IMR-90 (cell line): Measurements from ENCODE around the gene RASGRF2. TPM values are rescaled to one million over a fixed set of nuclear protein-coding genes. Genes with fewer than 3 reads are reported as not detected.

Source experiments
- ATAC-seq: fragments of 200-7000 bp; cut with Tn5 transposase; 2 replicates; pipeline ENCODE4 v1.9.1; 2020; ENCODE audit warnings: low read depth, mild to moderate bottlenecking, moderate library complexity
- BruUV-seq: library from RNA; stranded (reverse); fragments of 400-500 nt; replicated peaks from 2 replicates; lab custom pipeline; 2021; lab: Mats Ljungman, UMichigan
- CTCF ChIA-PET: fragments of 300-600 bp; formaldehyde crosslinking; extraction: SDS; loops from one replicate; lab custom pipeline; 2021; ENCODE audit warnings: antibody characterized with exemption; lab: Yijun Ruan, JAX
- POLR2A ChIA-PET: fragments of 300-600 bp; sonication (Branson Sonifier 250); formaldehyde crosslinking; loops from one replicate; lab custom pipeline; 2022; ENCODE audit warnings: antibody characterized with exemption; ENCODE audit not compliant: unreplicated experiment; lab: Charles Lee
- DNase-seq: peaks from one replicate; pipeline ENCODE4 v3.0.0; 2013
- H2AFZ ChIP-seq: replicated peaks from 2 replicates; pipeline ENCODE3; 2013; ENCODE audit warnings: low read length, mild to moderate bottlenecking; ENCODE audit not compliant: poor library complexity
- H2AK5ac ChIP-seq: 2 replicates; pipeline ENCODE4 v1.6.1; 2013; ENCODE audit warnings: low read depth, low read length, inconsistent platforms
- H2AK9ac ChIP-seq: replicated peaks from 2 replicates; pipeline ENCODE3; 2013; ENCODE audit warnings: mild to moderate bottlenecking, low read depth, low read length, moderate library complexity; ENCODE audit not compliant: poor library complexity
- H2BK120ac ChIP-seq: 2 replicates; pipeline ENCODE4 v1.6.1; 2013; ENCODE audit warnings: low read depth, low read length, inconsistent platforms
- H2BK15ac ChIP-seq: 3 replicates; pipeline ENCODE4 v1.6.1; 2013; ENCODE audit warnings: low read depth, low read length, inconsistent platforms
- H2BK20ac ChIP-seq: 2 replicates; pipeline ENCODE4 v1.6.1; 2013; ENCODE audit warnings: low read depth, mild to moderate bottlenecking, inconsistent platforms, low read length, moderate library complexity
- H2BK5ac ChIP-seq: 2 replicates; pipeline ENCODE4 v1.6.1; 2013; ENCODE audit warnings: mild to moderate bottlenecking, low read depth, low read length, inconsistent platforms; ENCODE audit not compliant: poor library complexity, severe bottlenecking
- H3K14ac ChIP-seq: replicated peaks from 2 replicates; pipeline ENCODE4 v1.6.1; 2013; ENCODE audit warnings: low read depth, low read length, inconsistent platforms
- H3K18ac ChIP-seq: 2 replicates; pipeline ENCODE4 v1.6.1; 2013; ENCODE audit warnings: low read depth, low read length, control low read depth
- H3K23ac ChIP-seq: 2 replicates; pipeline ENCODE4 v1.6.1; 2013; ENCODE audit warnings: low read depth, low read length, inconsistent platforms
- H3K27ac ChIP-seq: 2 replicates; pipeline ENCODE4 v1.5.1; 2013; ENCODE audit warnings: mild to moderate bottlenecking, control low read depth, low read length; ENCODE audit not compliant: insufficient read depth
- H3K27me3 ChIP-seq: 2 replicates; pipeline ENCODE4 v1.6.1; 2013; ENCODE audit warnings: low read length; ENCODE audit not compliant: control insufficient read depth, insufficient read depth
- H3K36me3 ChIP-seq: 2 replicates; pipeline ENCODE4 v1.6.1; 2013; ENCODE audit warnings: low read length, mixed read lengths; ENCODE audit not compliant: control insufficient read depth, insufficient read depth
- H3K4ac ChIP-seq: 2 replicates; pipeline ENCODE4 v1.6.1; 2013; ENCODE audit warnings: low read depth, low read length, inconsistent platforms
- H3K4me1 ChIP-seq: 2 replicates; pipeline ENCODE4 v1.6.1; 2013; ENCODE audit warnings: low read length, mixed read lengths; ENCODE audit not compliant: control insufficient read depth, insufficient read depth
- H3K4me2 ChIP-seq: 2 replicates; pipeline ENCODE4 v1.6.1; 2013; ENCODE audit warnings: low read depth, mild to moderate bottlenecking, control low read depth, low read length, moderate library complexity
- H3K4me3 ChIP-seq: 2 replicates; pipeline ENCODE4 v1.5.1; 2013; ENCODE audit warnings: low read depth, mild to moderate bottlenecking, control low read depth, low read length, moderate library complexity; ENCODE audit not compliant: insufficient read depth
- H3K56ac ChIP-seq: 2 replicates; pipeline ENCODE4 v1.6.1; 2013; ENCODE audit warnings: low read length, inconsistent platforms; ENCODE audit not compliant: insufficient read depth; ENCODE audit errors: extremely low read depth
- H3K79me1 ChIP-seq, 2 experiments: 2 replicates each; pipeline ENCODE4 v1.6.1; 2013; ENCODE audit warnings: low read length in 2 of 2, inconsistent platforms in 1 of 2, low read depth in 1 of 2
- H3K9ac ChIP-seq: 2 replicates; pipeline ENCODE4 v1.6.1; 2013; ENCODE audit warnings: low read depth, low read length, control low read depth
- H3K9me1 ChIP-seq: 2 replicates; pipeline ENCODE4 v1.6.1; 2013; ENCODE audit warnings: low read length, inconsistent platforms; ENCODE audit not compliant: insufficient read depth
- H3K9me3 ChIP-seq: 2 replicates; pipeline ENCODE4 v1.6.1; 2013; ENCODE audit warnings: low read length; ENCODE audit not compliant: control insufficient read depth, insufficient read depth
- H4K20me1 ChIP-seq: 2 replicates; pipeline ENCODE4 v1.6.1; 2013; ENCODE audit warnings: low read length, inconsistent platforms; ENCODE audit not compliant: insufficient read depth
- H4K5ac ChIP-seq: 2 replicates; pipeline ENCODE4 v1.6.1; 2013; ENCODE audit warnings: mild to moderate bottlenecking, low read depth, low read length, control low read depth
- H4K8ac ChIP-seq, 2 experiments: 2 replicates each; pipeline ENCODE4 v1.6.1; 2013; ENCODE audit warnings: low read depth in 2 of 2, low read length in 2 of 2, control low read depth in 1 of 2, inconsistent platforms in 1 of 2
- H4K91ac ChIP-seq: 2 replicates; pipeline ENCODE4 v1.6.1; 2013; ENCODE audit warnings: low read depth, low read length, inconsistent platforms; ENCODE audit not compliant: insufficient read depth
- CEBPB ChIP-seq: IDR thresholded peaks from 2 replicates; pipeline ENCODE4 v1.6.1; 2012; ENCODE audit warnings: low read depth, low read length, improper control_type of control experiment
- CHD1 ChIP-seq: IDR thresholded peaks from 2 replicates; pipeline ENCODE4 v1.6.1; 2012; ENCODE audit warnings: low read depth, low read length, improper control_type of control experiment
- MAFK ChIP-seq: IDR thresholded peaks from 2 replicates; pipeline ENCODE4 v1.6.1; 2012; ENCODE audit warnings: low read depth, low read length, improper control_type of control experiment
- MAZ ChIP-seq: IDR thresholded peaks from 2 replicates; pipeline ENCODE4 v1.6.1; 2012; ENCODE audit warnings: low read depth, mild to moderate bottlenecking, low read length, improper control_type of control experiment, moderate library complexity, borderline replicate concordance
- MXI1 ChIP-seq: IDR thresholded peaks from 2 replicates; pipeline ENCODE4 v1.6.1; 2012; ENCODE audit warnings: low read depth, mild to moderate bottlenecking, low read length, moderate library complexity, borderline replicate concordance
- NFE2L2 ChIP-seq: fragments of 150-350 bp; IDR thresholded peaks from 2 replicates; pipeline ENCODE4 v1.6.1; 2016; ENCODE audit warnings: low read depth, mild to moderate bottlenecking, low read length
- POLR2A ChIP-seq: IDR thresholded peaks from 2 replicates; pipeline ENCODE4 v1.6.1; 2012; ENCODE audit warnings: mild to moderate bottlenecking, low read depth, low read length
- RAD21 ChIP-seq: IDR thresholded peaks from 2 replicates; pipeline ENCODE4 v1.6.1; 2012; ENCODE audit warnings: low read length, improper control_type of control experiment
- RCOR1 ChIP-seq: IDR thresholded peaks from 2 replicates; pipeline ENCODE4 v1.6.1; 2012; ENCODE audit warnings: mild to moderate bottlenecking, low read length, improper control_type of control experiment; ENCODE audit not compliant: insufficient replicate concordance
- RFX5 ChIP-seq: IDR thresholded peaks from 2 replicates; pipeline ENCODE4 v1.8.0; 2012; ENCODE audit warnings: low read depth, mild to moderate bottlenecking, low read length, moderate library complexity
- SMC3 ChIP-seq: fragments of 150-350 bp; IDR thresholded peaks from 2 replicates; pipeline ENCODE4 v1.6.1; 2016; ENCODE audit warnings: low read depth, mild to moderate bottlenecking, antibody characterized with exemption, low read length, moderate library complexity
- WGBS, 2 experiments: methylation state at CpG; one replicate each; pipeline versions ENCODE4 v1.1.5 to v1.1.7; 2013; ENCODE audit warnings: missing lambda C conversion rate in 2 of 2; ENCODE audit not compliant: insufficient read length in 1 of 2; ENCODE audit errors: extremely low coverage in 2 of 2; 5-methylcytosine and 5-hydroxymethylcytosine counted together
- dilution Hi-C: fragments of 300-500 bp; cut with HindIII; formaldehyde crosslinking; loops from one replicate; pipeline ENCODE4 v1.14.3; 2018; ENCODE audit warnings: low sequenced_read_pairs; ENCODE audit not compliant: unreplicated experiment
- in situ Hi-C: fragments of 300-500 bp; cut with MboI; formaldehyde crosslinking; loops from 3 replicates; pipeline ENCODE4 v1.14.3; 2019; ENCODE audit warnings: low sequenced_read_pairs, inconsistent platforms, mixed read lengths
- intact Hi-C: fragments of 100-400 bp; cut with micrococcal nuclease; formaldehyde crosslinking; loops from 2 replicates; pipeline ENCODE4 v1.10.0; 2022
- polyA plus RNA-seq, 3 experiments: library from polyadenylated mRNA; depleted of rRNA; stranded (reverse); fragments of >200 nt; gene quantifications; 2 replicates each; pipeline ENCODE4 v1.2.3, GENCODE V29; 2012; ENCODE audit warnings: low replicate concordance in 1 of 3
- total RNA-seq: library from RNA; depleted of rRNA; stranded (reverse); fragments of >200 nt; gene quantifications from 2 replicates; pipeline ENCODE4 v1.2.3, GENCODE V29; 2012
- TF ChIP-seq, protein P1 (sequence below): fragments of 150-350 bp; IDR thresholded peaks from 2 replicates; pipeline ENCODE4 v1.6.1; 2016; ENCODE audit warnings: low read depth, mild to moderate bottlenecking, low read length, moderate library complexity, borderline replicate concordance
- TF ChIP-seq, protein P2 (sequence below): conservative IDR thresholded peaks from 2 replicates; pipeline ENCODE4 v1.5.1; 2012; ENCODE audit warnings: mild to moderate bottlenecking, low read depth, low read length, improper control_type of control experiment
- TF ChIP-seq, protein P3 (sequence below): fragments of 150-350 bp; IDR thresholded peaks from 2 replicates; pipeline ENCODE4 v1.6.1; 2017; ENCODE audit warnings: mild to moderate bottlenecking, antibody characterized with exemption, low read length, low read depth

RASGRF2 gene
- total and polyA plus RNA-seq, 2 of the 4 experiments (the other 2 are of a cell fraction): 2.9 to 5.0 TPM

DNA sequence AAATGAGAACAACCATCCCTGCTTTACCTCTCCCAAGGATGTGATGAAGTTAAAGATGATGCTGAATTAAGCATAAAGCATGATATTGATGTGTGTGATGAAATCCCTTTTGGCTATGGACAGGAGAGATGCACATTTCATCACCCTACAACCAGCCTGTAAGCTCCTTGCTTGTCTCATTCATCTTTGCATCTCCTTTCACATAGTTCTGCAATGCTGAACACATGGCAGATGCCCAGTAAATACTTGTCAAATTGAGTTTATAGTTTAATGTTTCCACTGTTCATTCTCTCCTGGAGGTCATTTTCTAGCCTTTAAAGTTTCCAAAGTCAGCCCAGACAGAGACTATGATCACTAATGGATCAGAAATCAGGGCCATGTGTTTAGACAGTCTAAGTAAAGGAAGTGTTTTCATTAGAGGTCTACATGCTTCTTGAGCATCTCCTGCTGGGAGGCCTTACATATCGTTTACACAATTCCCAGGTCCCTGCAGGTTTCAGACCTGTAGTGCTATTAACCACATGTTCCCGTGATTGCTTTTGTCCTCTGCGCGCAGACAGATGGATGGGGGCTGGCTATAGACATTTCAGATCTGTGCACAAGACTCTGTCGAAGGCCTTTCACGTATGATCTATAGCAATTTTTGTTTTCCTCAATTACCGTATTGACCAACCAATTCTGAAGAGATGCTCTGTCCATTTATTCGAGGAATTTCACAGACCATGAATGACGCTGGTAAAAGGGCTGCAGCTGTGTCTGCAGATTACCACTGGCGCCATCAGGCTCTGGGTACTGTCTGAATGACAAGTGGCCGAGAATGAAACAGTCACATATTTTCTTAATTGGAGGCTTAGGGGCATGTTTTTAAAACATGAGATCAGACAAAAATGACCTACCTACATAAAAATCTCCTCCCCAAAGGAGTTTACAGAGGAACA, 223.9 kb downstream of the RASGRF2 start:
- Histone ChIP-seq H2AK9ac (no peak overlapping the region), H4K91ac (no peak overlapping the region), H3K4ac (no peak overlapping the region), H3K4me1 (no peaks in the 10 kb centered on the region), H2BK120ac (no peak overlapping the region), H4K8ac (no peak overlapping the region), H3K14ac (no peak overlapping the region), H2BK5ac (no peak overlapping the region), H3K23ac (no peak overlapping the region), H3K27me3 (no peaks in the 10 kb centered on the region), H3K56ac (no peak overlapping the region), H3K9me3 (no peaks in the 10 kb centered on the region), H4K20me1 (no peaks in the 10 kb centered on the region), H2AK5ac (no peak overlapping the region), H2BK20ac (no peak overlapping the region), H3K79me1 (no peaks in the 10 kb centered on the region; a peak in 1 of 4 replicates), H3K27ac (no peak overlapping the region), H3K9me1 (peaks cover 4% of the 10 kb centered on the region; the same call in 1 of the 2 replicates), H2AFZ (no peak overlapping the region), H4K5ac (no peak overlapping the region), H3K36me3 (peaks cover 9% of the 10 kb centered on the region; the same call in 1 of the 2 replicates), H2BK15ac (no peak overlapping the region), H3K9ac (no peak overlapping the region), H3K4me2 (no peak overlapping the region), H3K18ac (no peak overlapping the region), H3K4me3 (no peak overlapping the region)
- in situ Hi-C loops (no loop called here), dilution Hi-C loops (no loop called here), intact Hi-C loops (no loop called here)
- ATAC-seq: no peak
- POLR2A ChIA-PET: no interaction called here
- BruUV-seq: no TSS peak
- CTCF ChIA-PET: interaction anchor here (0.6 kb wide), 1 partner anchor 250 kb away, joined by 4 read pairs; no protein-coding TSS in a partner anchor
- DNase-seq: no peak
- WGBS, 2 experiments: no CpG with 5 or more reads among the region's 11 CpGs
- no peak for TF ChIP-seq MAFK
- TF ChIP-seq, protein P1, sequence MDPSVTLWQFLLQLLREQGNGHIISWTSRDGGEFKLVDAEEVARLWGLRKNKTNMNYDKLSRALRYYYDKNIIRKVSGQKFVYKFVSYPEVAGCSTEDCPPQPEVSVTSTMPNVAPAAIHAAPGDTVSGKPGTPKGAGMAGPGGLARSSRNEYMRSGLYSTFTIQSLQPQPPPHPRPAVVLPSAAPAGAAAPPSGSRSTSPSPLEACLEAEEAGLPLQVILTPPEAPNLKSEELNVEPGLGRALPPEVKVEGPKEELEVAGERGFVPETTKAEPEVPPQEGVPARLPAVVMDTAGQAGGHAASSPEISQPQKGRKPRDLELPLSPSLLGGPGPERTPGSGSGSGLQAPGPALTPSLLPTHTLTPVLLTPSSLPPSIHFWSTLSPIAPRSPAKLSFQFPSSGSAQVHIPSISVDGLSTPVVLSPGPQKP: no peak
- TF ChIP-seq, protein P2, sequence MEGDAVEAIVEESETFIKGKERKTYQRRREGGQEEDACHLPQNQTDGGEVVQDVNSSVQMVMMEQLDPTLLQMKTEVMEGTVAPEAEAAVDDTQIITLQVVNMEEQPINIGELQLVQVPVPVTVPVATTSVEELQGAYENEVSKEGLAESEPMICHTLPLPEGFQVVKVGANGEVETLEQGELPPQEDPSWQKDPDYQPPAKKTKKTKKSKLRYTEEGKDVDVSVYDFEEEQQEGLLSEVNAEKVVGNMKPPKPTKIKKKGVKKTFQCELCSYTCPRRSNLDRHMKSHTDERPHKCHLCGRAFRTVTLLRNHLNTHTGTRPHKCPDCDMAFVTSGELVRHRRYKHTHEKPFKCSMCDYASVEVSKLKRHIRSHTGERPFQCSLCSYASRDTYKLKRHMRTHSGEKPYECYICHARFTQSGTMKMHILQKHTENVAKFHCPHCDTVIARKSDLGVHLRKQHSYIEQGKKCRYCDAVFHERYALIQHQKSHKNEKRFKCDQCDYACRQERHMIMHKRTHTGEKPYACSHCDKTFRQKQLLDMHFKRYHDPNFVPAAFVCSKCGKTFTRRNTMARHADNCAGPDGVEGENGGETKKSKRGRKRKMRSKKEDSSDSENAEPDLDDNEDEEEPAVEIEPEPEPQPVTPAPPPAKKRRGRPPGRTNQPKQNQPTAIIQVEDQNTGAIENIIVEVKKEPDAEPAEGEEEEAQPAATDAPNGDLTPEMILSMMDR: no peak
- no peak for TF ChIP-seq MAZ
- TF ChIP-seq CHD1: no peak
- TF ChIP-seq NFE2L2: no peak
- no peak for TF ChIP-seq RAD21
- TF ChIP-seq, protein P3, sequence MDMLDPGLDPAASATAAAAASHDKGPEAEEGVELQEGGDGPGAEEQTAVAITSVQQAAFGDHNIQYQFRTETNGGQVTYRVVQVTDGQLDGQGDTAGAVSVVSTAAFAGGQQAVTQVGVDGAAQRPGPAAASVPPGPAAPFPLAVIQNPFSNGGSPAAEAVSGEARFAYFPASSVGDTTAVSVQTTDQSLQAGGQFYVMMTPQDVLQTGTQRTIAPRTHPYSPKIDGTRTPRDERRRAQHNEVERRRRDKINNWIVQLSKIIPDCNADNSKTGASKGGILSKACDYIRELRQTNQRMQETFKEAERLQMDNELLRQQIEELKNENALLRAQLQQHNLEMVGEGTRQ: no peak
- TF ChIP-seq RCOR1: no peak
- no peak for TF ChIP-seq SMC3
- TF ChIP-seq CEBPB: no peak
- no peak for TF ChIP-seq RFX5
- TF ChIP-seq MXI1: no peak
- TF ChIP-seq POLR2A: no peak
